ENCODE data around the gene CD27.

DNA sequence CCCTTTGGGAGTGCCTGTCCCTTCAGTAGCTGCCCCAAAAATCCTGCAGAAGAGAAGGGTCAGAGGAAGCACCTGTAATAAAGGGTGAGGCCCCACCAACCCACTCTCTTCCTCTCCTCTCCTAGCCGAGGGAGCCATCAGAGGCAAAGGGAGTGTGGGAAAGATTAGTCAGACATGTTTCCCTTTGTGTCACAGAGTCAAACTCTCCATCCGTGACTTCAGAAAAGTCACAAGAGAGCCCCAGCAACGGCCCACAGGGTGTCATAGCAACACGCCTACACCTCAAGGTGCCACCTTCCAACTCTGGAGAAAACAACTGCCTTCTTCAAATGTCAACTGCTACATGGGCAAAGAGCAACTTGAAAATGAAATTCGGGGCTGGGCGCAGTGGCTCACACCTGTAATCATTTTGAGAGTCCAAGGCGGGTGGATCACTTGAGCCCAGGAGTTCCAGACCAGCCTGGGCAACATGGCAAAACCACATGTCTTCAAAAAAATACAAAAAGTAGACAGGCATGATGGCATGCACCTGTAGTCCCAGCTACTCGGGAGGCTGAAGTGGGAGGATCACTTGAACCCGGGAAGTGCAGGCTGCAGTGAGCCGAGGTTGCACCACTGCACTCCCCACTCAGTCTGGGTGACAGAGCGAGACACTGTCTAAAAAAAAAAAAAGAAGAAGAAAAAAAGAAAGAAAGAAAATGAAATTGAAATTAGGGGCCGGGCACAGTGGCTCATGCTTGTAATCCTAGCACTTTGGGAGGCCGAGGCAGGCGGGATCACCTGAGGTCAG lies 17.7 kb upstream of the CD27 start:
- TF ChIP-seq, protein P1, sequence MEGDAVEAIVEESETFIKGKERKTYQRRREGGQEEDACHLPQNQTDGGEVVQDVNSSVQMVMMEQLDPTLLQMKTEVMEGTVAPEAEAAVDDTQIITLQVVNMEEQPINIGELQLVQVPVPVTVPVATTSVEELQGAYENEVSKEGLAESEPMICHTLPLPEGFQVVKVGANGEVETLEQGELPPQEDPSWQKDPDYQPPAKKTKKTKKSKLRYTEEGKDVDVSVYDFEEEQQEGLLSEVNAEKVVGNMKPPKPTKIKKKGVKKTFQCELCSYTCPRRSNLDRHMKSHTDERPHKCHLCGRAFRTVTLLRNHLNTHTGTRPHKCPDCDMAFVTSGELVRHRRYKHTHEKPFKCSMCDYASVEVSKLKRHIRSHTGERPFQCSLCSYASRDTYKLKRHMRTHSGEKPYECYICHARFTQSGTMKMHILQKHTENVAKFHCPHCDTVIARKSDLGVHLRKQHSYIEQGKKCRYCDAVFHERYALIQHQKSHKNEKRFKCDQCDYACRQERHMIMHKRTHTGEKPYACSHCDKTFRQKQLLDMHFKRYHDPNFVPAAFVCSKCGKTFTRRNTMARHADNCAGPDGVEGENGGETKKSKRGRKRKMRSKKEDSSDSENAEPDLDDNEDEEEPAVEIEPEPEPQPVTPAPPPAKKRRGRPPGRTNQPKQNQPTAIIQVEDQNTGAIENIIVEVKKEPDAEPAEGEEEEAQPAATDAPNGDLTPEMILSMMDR (IDR thresholded peaks at IDR 0.05 in 8 of 11, conservative IDR thresholded peaks at IDR 0.05 in 3 of 11) = no peak
- TF ChIP-seq POLR2A (IDR thresholded peaks at IDR 0.05) = no peak
- peak in 2 of 3 donors; percentile 26 to 54 for TF ChIP-seq POLR2AphosphoS5 (IDR thresholded peaks at IDR 0.05)

Measured in spleen (tissue), 7 donors.